GM18519 (cell line): ENCODE data around the gene EEF1AKMT2.
"Not testable (repeated sequence)": the region's sequence is repeated elsewhere in the genome, so short reads cannot be mapped to it uniquely, and the experiment has no call there.

Source experiments
- ATAC-seq: cut with Tn5 transposase; IDR thresholded peaks from one replicate; pipeline ENCODE4 v1.9.1; 2021; ENCODE audit warnings: mild to moderate bottlenecking, moderate library complexity; ENCODE audit not compliant: unreplicated experiment, low FRiP score

The EEF1AKMT2 gene

DNA sequence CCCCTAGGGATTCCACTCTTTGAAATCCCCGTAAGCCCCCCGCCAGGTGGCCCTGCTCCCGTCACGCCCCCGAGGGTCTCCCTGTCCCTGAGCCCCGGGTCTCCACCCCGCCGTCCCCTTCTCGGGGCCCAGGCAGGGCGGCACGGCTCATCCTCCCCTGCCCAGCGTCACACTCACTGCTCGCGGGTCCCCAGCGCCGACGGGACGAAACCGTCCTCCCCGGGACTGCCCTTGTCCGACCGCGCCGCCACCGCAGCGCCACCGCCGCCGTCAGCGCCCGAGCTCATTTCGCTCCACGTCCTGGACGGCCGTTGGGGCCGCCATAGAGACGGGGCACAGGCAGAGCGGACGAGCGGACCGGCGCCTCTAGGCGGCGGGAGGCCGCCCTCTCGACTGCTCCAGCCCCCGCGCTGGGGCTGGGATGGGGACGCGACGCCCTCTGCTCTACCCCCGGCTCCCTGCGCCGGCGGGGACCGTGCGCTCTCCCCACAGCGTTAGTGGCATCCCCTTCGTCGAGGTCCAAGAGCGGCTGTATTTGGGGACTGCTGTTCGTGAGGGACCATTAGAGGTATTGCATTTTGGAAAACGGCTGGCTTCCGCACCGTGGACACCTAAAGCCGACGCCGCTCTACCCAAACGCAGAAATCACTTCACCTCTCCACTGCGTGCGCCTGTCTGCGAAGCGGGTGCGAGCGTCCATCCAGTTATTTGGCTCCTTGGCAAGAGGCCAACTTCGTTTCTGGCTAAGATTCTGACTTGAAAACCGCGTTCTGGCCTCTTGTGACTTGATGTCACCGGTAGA, at the start of gene EEF1AKMT2:
EEF1AKMT2 (minus strand) TSS at position 341 of the 802 bp plus-strand sequence; CDS start at position 287, 54 bp downstream.
- ATAC-seq, result peak; percentile 85

DNA sequence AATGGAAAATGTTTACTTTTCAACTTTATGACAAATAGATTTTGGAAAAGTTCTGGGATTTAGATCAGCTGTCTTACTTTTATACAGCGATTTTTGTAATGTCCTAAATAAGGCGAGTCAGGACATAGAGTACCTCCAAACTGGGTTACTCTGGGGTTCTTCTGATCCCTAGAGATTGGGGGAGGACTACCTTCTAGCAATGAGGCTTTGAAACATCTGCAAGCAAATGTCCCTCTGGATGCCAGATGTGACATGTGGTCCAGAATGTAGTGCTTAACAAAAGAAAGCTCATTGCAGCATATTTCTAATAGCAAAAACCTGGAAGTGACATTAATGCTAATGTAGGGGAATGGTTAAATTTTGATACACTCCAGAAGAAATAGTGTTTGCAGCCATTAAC, 46.0 kb upstream of the EEF1AKMT2 start:
- no peak for ATAC-seq

DNA sequence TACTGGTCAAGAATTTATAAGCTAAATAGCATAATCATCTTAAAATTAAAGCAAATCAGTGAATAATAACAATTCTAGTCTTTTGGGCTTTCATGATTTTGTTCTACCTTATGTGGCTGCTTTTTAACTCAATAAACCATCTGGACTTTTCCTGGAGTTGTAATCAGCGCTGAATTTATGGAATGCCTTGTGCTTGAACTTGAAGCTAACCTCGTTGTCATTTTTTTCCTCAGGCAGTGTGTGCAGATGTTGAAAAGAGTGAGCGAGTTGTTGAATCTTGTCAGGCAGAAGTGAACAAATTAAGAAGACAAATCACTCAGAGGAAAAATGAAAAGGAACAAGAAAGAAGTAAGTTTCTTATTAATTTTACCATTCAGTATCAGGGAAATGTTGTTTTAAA, 39.4 kb upstream of the EEF1AKMT2 start:
- no peak for ATAC-seq

GRCh38 chr10:124830445-124830844, 38.8 kb upstream of the EEF1AKMT2 start:
- ATAC-seq, result no peak

GRCh38 chr10:124829447-124830115, 37.9 kb upstream of the EEF1AKMT2 start:
- ATAC-seq, result no peak

DNA sequence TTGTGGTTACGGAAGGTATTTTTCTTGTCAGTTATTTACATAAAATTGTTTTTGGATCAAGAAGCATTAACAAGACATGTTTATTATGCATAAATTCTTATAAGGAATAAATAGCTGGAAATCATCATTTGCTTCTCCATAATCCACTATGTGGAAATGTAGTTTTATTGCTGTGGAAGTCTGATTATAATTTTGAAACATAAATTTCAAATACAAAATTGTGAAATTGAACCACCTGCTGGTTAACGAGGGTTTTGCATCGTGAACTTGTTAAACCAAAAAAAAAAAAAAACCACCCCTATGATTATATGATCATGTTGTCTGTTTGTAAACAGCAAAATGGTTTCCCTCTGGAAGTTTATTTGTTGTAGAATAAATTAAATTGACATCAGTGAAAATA, 35.8 kb upstream of the EEF1AKMT2 start:
- no peak for ATAC-seq

- no peak for ATAC-seq
Measured at GRCh38 chr10:124826262-124826661, 34.6 kb upstream of the EEF1AKMT2 start.

DNA sequence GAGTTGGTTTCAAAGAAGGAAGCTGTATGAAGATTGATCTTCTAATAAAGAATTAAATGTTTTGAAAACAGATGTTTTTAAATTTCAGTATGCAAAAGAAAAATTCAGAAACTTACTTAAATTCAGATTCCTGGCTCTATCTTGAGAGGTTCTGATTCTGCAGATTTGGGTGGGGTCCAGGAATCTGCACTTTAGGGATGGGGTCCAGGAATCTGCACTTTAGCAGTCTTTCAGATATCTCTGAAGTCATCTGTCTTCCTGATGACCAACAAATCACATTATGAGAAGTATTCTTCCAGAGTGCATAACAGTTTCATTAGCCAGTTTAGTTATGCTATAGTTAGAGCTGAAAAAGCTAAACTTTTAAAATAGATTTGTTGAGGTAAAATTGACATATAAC, 34.0 kb upstream of the EEF1AKMT2 start:
- no peak for ATAC-seq

DNA sequence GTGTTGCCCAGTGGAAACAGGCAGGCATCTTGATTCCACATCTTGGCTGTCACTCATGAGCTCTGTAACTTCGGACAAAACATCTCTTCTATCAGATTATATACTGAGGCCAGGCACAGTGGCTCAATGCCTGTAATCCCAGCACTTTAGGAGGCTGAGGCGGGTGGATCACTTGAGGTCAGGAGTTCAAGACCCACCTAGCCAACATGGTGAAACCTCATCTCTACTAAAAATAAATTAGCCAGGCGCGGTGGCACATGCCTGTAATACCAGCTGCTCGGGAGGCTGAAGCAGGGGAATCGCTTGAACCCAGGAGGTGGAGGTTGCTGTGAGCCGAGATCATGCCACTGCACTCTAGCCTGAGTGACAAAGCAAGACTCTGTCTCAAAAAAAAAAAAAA, 33.2 kb upstream of the EEF1AKMT2 start:
- ATAC-seq, result not testable (repeated sequence)

DNA sequence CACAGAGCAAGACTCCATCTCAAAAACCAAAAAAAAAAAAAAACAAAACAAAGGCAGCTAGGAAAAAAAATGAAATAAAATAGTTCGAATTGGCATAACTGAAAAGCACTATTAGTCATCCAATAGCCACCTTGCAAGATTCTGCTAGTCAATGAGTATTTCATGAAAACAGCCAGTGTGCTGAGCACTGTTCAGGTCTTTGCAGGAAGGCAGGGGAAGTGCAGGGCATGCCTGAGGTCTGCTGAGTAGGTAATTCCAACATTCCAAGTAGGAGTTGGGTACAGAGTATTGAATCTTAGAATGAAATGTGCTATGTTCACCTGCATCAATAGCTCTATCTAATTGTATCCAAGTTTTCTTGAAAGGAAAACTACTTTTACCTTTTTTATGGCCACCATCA, 32.8 kb upstream of the EEF1AKMT2 start:
- no peak for ATAC-seq

- ATAC-seq, result no peak
Measured at GRCh38 chr10:124821520-124821919, 29.8 kb upstream of the EEF1AKMT2 start.

DNA sequence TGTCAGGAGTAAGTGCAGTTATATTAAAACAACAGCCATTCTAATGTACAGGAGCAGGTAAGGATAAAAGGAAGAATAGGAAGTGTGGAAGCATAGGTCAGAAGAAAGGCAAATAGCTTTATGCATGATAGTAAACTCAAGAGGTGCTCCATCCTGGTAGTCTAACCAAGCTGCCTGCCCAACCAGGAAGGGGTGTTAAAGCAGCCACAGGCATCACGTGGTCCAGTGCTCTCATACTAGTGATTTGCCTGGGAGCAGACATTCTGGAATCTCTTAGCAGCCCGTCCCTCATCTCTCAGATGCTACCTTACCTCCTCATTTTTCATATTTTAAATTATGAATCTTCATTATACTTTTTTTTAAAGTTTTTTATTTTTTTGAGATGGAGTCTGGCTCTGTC, 28.4 kb upstream of the EEF1AKMT2 start:
- ATAC-seq, result no peak

- ATAC-seq, result peak; percentile 33
Measured at GRCh38 chr10:124802313-124802675, 10.6 kb upstream of the EEF1AKMT2 start.

- ATAC-seq, result no peak
Measured at GRCh38 chr10:124799211-124799610, 7.5 kb upstream of the EEF1AKMT2 start.

- ATAC-seq, result no peak
Measured at GRCh38 chr10:124798781-124799180, 7.1 kb upstream of the EEF1AKMT2 start.

DNA sequence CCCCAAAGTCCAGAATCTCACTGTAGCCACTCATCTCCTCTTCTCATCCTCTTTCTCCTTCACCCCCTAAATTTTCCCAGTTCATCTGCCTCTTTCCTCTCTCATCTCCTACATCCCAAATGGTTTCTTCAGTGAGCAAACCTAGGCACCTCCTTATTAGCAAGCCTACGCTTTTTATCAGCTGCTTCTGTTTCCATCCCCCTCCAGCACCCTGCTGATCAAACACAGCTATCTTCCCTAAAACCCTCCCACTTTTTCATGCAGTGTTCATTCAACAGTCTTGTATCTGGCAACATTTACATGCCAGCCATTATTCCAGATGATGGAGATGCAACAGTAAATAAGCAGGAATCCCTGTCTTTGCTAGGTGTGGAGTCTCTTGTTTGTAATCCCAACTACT, 6.7 kb upstream of the EEF1AKMT2 start:
- ATAC-seq, result no peak

DNA sequence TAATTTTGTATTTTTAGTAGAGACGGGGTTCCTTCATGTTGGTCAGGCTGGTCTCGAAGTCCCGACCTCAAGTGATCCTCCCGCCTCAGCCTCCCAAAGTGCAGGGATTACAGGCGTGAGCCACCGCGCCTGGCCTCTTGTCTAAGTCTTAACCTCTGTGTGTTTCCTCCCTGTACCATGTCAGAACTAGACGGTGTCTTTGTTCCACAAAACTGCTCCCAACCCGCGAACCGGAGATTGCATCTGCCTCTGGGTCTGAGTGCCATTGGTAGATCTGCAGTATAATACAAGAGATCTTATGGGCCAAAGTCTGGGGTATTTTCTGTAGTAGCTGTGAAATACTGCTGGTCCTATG, 1.3 kb upstream of the EEF1AKMT2 start:
- ATAC-seq, result no peak

DNA sequence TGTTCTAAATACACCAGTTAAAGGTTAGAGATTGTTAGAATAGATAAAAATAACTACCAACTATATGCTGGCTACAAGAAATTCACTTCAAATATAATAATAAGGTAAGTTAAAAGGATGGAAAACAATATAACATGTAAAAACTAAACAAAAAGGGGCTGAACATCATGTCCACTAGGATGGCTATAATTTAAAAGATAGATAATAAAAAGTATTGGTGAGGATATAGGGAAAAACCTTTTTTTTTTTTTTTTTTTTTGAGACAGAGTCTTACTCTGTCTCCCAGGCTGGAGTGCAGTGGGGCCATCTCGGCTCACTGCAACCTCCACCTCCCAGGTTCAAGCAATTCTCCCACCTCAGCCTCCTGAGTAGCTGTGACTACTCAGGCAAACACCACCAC, 8.8 kb downstream of the EEF1AKMT2 start:
- ATAC-seq, result not testable (repeated sequence)

GRCh38 chr10:124768791-124769190, 22.9 kb downstream of the EEF1AKMT2 start:
- ATAC-seq, result no peak

GRCh38 chr10:124765256-124765655, 26.4 kb downstream of the EEF1AKMT2 start:
- no peak for ATAC-seq

DNA sequence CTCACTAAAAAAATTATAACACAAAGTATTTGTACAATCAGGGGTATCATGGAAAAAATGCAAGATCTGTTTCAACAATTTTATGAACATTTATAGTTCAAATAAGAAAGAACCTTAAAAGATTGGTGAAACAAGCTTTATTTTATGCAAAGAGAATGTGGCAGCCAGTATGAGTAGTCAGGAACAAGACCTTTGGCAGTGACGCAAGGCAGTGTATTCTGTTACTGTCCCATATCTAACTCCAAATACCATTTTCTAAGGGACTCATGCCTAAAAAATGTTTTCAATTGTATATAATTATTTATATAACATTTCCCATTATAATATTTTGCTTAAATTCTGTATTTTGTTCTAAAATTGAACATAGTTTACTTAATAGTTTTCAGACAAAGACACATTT, 28.4 kb downstream of the EEF1AKMT2 start:
- no peak for ATAC-seq

DNA sequence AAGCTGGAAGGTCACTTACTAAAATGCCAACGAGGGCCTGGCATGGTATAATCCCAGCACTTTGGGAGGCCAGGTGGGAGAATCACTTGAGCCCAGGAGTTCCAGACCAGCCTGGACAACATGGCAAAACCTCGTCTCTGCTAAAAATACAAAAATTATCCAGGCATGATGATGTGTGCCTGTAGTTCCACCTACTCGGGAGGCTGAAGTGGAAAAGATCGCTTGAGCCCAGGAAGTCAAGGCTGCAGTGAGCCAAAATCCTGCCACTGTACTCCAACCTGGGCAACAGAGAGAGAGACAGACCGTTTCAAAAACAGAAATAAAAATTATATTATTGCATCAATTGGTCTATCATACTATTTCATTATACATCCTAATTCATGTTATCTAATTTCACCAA, 29.4 kb downstream of the EEF1AKMT2 start:
- no peak for ATAC-seq
